Lower leg skin (tissue), 4 donors: Measurements from ENCODE around the gene GPN2. TPM values are rescaled to one million over a fixed set of nuclear protein-coding genes. Genes with fewer than 3 reads are reported as not detected.
A peak's percentile ranks its signal among the peaks of the same experiment; 100 is the strongest.

Experiments used
- DNase-seq, 2 donors: peaks; one replicate each; pipeline ENCODE4 v3.0.0-alpha.2; 2019; ENCODE audit warnings: low spot score in 2 of 2
- H3K4me3 ChIP-seq: fragments of 200-600 bp; sonication (generic); 2 replicates; pipeline ENCODE4 v1.5.1; 2017; ENCODE audit warnings: mild to moderate bottlenecking, low read depth; ENCODE audit not compliant: poor library complexity, severe bottlenecking
- POLR2A ChIP-seq, 2 donors: fragments of 450-650 bp; IDR thresholded peaks; one replicate each; pipeline ENCODE4 v1.6.1; 2016 to 2017; ENCODE audit warnings: antibody characterized with exemption in 2 of 2, mild to moderate bottlenecking in 1 of 2, moderate library complexity in 1 of 2
- WGBS, 2 donors: methylation state at CpG; one replicate each; pipeline ENCODE4 v1.1.5; 2018; 5-methylcytosine and 5-hydroxymethylcytosine counted together
- intact Hi-C: fragments of 100-400 bp; cut with DNase I; formaldehyde crosslinking; loops from one replicate; pipeline ENCODE4 v1.15.0; 2023; ENCODE audit warnings: low total_unique reads
- total RNA-seq, 4 donors: library from RNA; depleted of rRNA; stranded (reverse); fragments of >200 nt; gene quantifications; one replicate each; pipeline ENCODE4 v1.1.0, GENCODE V29; 2016
- TF ChIP-seq, protein P1 (sequence below), 3 donors: fragments of 450-650 bp; IDR thresholded peaks; one replicate each; pipeline ENCODE4 v1.5.1; 2016; ENCODE audit warnings: antibody characterized with exemption in 3 of 3, mild to moderate bottlenecking in 3 of 3, moderate library complexity in 2 of 3

GPN2 gene
- total RNA-seq, 4 donors from 2014 or later, result 12.3 to 24.5 (median 16.4) TPM

DNA sequence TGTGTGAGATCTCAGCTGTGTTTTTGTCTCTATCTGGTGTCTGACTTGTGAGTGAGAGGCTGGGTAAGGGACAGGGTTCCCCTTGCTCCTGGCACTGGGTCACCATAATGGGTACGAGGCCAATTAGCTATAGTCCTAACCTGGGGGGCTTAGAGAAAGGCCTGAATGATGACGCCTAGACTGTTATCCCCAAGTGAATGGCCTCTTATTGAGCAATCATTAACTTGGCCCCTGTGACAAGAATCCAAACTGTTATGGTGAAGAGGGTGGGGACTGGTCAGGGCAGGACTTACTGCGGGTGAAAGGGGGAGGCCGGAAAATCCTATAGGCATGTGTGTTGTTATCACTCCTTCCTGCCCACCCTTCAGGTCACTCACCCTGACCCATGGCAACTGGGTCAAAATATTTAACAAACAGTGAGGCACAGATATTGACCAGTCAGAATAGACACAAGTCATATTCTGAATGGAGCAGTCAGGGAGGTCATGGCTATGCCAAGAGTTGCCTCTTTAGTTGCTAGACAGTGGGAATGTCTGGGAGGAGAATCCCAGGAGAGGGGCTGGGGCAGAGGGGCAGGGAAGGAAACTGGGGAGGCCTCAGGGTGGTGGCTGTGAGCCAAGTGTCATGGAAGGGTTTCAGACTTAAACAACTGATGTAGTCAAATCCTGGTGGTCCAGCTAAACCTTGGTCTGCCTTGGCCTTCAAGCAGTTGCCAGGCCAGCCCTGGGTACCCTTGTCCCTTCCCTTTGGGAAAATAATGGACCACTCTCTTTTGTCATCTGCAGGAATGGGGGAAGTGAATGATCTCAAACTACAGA, 20.5 kb upstream of the GPN2 start:
- intact Hi-C loops, result no loop called here
- TF ChIP-seq POLR2A (IDR thresholded peaks at IDR 0.05), result no peak
- TF ChIP-seq, protein P1, sequence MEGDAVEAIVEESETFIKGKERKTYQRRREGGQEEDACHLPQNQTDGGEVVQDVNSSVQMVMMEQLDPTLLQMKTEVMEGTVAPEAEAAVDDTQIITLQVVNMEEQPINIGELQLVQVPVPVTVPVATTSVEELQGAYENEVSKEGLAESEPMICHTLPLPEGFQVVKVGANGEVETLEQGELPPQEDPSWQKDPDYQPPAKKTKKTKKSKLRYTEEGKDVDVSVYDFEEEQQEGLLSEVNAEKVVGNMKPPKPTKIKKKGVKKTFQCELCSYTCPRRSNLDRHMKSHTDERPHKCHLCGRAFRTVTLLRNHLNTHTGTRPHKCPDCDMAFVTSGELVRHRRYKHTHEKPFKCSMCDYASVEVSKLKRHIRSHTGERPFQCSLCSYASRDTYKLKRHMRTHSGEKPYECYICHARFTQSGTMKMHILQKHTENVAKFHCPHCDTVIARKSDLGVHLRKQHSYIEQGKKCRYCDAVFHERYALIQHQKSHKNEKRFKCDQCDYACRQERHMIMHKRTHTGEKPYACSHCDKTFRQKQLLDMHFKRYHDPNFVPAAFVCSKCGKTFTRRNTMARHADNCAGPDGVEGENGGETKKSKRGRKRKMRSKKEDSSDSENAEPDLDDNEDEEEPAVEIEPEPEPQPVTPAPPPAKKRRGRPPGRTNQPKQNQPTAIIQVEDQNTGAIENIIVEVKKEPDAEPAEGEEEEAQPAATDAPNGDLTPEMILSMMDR (IDR thresholded peaks at IDR 0.05), result peak in 1 of 3 donors; percentile 8
- 83 to 84% methylated on average over 4 of the region's 4 CpGs for WGBS, 2 donors
- no peak for DNase-seq
- H3K4me3 ChIP-seq, result no peak overlapping the region

DNA sequence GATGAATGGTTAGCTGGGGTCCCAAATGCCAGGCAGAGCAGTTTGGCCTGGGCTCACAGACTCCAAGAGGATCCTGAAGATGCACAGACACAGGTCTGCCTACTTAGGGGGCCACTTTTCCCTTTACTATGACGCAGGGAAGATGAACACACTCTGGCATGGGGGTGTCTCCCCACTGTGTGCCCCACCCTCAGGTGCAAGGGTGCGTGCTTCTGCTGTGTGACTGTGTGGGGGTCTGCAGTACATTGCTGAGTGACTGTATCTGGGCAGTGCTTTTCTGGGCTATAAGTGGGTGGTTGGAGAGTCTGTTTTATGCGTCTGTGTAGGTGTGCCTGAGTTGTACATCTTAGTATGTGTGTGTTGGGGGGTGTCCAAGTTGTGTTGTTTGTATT, 19.9 kb upstream of the GPN2 start:
- TF ChIP-seq POLR2A (IDR thresholded peaks at IDR 0.05), result no peak
- TF ChIP-seq, protein P1 (IDR thresholded peaks at IDR 0.05), result no peak
- 80 to 81% methylated on average over 3 of the region's 3 CpGs for WGBS, 2 donors
- DNase-seq, result no peak
- intact Hi-C loops, result no loop called here
- H3K4me3 ChIP-seq, result no peak overlapping the region

DNA sequence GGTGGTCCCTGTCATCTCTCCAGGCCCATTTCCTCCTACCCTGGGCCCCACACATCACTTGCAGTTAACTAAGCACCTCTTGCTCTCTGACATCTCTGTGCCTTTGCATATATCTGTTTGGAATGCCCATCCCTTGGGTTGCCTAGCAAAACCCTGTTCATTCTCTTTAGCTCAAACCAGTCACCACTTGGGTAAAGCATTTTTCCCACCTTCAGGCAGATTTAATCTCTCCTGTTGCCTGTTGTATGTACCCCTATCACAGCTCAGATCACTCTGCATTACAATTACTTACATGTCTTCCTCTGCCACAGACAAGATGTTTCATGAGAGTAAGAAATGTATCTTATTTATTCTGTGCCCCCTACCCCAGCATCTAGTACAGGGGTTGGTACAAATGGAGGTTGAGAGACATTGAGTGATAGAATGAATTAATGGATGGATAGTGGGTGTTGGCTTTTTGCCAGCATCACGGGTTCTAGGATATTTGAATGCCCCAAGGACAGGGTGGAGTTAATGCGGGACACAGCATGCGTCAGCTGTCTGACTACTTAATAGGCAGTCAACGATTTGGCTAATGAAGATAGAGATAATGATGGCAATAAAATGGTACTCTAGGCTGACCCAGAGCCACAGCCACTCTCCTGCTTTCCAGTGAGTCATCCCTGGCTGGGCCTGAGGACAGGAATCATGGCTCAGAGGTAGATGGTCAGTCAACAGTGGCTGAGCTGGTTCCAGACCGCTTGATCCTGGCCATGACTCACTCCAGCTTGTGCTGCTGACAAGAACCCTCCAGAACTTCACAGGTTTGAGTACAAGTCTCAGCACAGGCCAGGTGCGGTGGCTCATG, 17.2 kb upstream of the GPN2 start:
- no peak for DNase-seq
- H3K4me3 ChIP-seq, result no peak overlapping the region
- WGBS, 2 donors, result 28 to 42% methylated on average over 6 of the region's 6 CpGs
- no peak for TF ChIP-seq POLR2A (IDR thresholded peaks at IDR 0.05)
- TF ChIP-seq, protein P1 (IDR thresholded peaks at IDR 0.05), result no peak
- intact Hi-C loops, result no loop called here

DNA sequence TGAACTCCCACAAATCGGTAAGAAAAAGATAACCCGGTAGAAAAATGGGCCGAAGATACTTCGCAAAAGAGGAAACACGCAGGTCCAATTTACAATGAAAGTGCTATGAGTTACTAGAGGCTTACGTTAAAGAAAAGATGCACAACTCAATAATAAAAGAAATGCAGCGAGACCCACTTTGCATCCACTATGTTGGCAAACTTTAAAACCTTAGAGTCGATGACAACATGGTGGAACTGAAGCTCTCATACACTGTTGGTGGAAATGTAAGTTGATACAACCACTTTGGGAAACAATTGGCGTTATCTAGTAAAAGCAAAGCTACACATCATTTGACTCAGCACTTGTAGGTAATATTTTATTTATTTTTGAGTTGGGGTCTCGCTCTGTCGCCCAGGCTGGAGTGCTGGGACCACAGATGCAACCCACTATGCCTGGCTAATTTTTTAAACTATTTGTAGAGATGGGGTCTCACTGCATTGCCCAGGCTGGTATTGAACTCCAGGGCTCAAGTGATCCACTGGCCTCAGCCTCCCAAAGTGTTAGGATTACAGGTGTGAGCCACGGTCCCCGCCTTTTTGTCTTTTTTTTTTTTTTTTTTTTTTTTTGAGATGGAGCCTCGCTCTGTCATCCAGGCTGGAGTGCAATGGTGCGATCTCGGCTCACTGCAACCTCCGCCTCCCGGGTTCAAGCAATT, 10.9 kb upstream of the GPN2 start:
- WGBS, 2 donors, result 67 to 71% methylated on average over 18 of the region's 18 CpGs
- intact Hi-C loops, result no loop called here
- TF ChIP-seq POLR2A (IDR thresholded peaks at IDR 0.05), result no peak
- TF ChIP-seq, protein P1 (IDR thresholded peaks at IDR 0.05), result no peak
- DNase-seq, result no peak
- no peak overlapping the region for H3K4me3 ChIP-seq

DNA sequence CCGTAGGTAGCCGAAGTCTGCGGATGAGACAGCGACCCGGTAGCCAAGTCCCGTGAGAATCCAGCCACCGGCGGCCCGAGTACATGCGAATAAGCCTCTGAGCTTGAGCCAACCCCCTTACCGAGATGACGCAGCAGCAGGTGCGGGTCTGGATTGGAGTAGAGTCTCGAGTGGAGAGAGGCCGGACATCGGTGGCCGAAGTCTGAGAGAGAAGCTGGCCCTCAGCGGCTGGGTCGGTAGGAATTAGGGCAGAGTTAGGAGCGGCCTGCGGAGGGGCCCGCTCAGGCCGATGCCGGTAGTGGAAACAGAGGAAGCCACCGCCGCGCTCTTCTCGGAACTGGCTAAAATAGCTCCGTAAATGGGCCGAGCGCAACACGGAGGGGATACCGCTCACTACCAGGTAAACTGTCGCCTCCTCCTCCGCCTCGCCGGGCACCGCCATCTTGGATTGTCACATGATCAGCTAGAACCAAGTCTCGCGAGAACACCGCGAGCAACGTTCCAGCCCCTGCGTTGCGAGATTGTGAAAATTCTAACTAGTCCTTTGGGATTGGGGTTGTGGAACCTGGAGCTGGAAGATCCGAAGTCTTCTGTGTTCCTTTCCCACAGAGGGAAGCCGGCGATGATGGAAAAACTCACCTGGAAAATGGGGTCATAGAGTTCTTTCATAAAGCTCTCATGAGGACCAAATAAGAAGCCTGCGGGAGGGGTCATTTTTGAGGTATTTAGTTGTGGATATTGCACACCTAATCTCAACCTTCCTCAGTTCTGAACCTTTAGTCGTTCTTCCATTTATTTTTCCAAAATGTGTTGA, 10.1 kb upstream of the GPN2 start, which contains the start of gene GPATCH3:
Gene GPATCH3, minus strand, starts transcription at position 467 of the 814 bp plus-strand sequence. Its CDS starts 25 bp downstream, at position 442.
- H3K4me3 ChIP-seq, result peak within 1 kb of the TSS; percentile 99
- TF ChIP-seq POLR2A (IDR thresholded peaks at IDR 0.05), result no peak
- TF ChIP-seq, protein P1 (IDR thresholded peaks at IDR 0.05), result no peak
- peak; percentile 91 to 98 for DNase-seq
- intact Hi-C loops, result no loop called here
- WGBS, 2 donors, result 0 to 1% methylated on average over 45 to 50 of the region's 50 CpGs
